Measurements from ENCODE around the gene TADA2A. TPM values are rescaled to one million over a fixed set of nuclear protein-coding genes. Genes with fewer than 3 reads are reported as not detected.

TADA2A gene
- 1 to 10 TPM; 6.2 to 6.7 TPM for polyA plus RNA-seq

GRCh38 chr17:37406635-37407461 lies at the start of gene TADA2A, which contains the start of gene ACACA:
Gene TADA2A (plus strand): TSS chr17:37406886. CDS start chr17:37411366, 4,480 bp downstream.
Gene ACACA (minus strand): TSS chr17:37406836. CDS start chr17:37406299, 537 bp downstream.
- H3K27ac ChIP-seq (ENCODE audit: low read depth in 2 of 2, low read length in 1 of 2) = peak within 1 kb of the TSS; percentile 97
- H3K4me1 ChIP-seq (ENCODE audit: control insufficient read depth in 2 of 2, insufficient read depth in 2 of 2, low read length in 1 of 2) = peaks cover 0 to 3% of the 10 kb centered on the region in 2 donors
- peaks cover 0 to 4% of the 10 kb centered on the region in 2 donors for H3K36me3 ChIP-seq (ENCODE audit: control insufficient read depth in 2 of 2, insufficient read depth in 2 of 2, low read length in 1 of 2)
- H3K4me3 ChIP-seq (ENCODE audit: low read depth in 1 of 2, low read length in 2 of 2) = peak within 1 kb of the TSS; percentile 76 to 82
- 0 to 1% methylated on average over 55 to 98 of the region's 98 CpGs for whole genome bisulfite sequencing, 2 donors
- no peaks in the 10 kb centered on the region for H3K27me3 ChIP-seq (ENCODE audit: control insufficient read depth in 1 of 2, insufficient read depth in 2 of 2, low read length in 2 of 2)
- H3K9me3 ChIP-seq (ENCODE audit: control insufficient read depth in 2 of 2, insufficient read depth in 1 of 2, low read depth in 1 of 2, low read length in 1 of 2) = no peaks in the 10 kb centered on the region

- H3K4me3 ChIP-seq (ENCODE audit: low read depth in 1 of 2, low read length in 2 of 2) = peak overlapping the region; percentile 89 to 95
- no peaks in the 10 kb centered on the region for H3K9me3 ChIP-seq (ENCODE audit: control insufficient read depth in 2 of 2, insufficient read depth in 1 of 2, low read depth in 1 of 2, low read length in 1 of 2)
- no peaks in the 10 kb centered on the region for H3K27me3 ChIP-seq (ENCODE audit: control insufficient read depth in 1 of 2, insufficient read depth in 2 of 2, low read length in 2 of 2)
- H3K4me1 ChIP-seq (ENCODE audit: control insufficient read depth in 2 of 2, insufficient read depth in 2 of 2, low read length in 1 of 2) = peaks cover 0 to 8% of the 10 kb centered on the region in 2 donors
- 2 to 3% methylated on average over 21 of the region's 21 CpGs for WGBS, 2 donors
- peak overlapping the region; percentile 90 to 98 for H3K27ac ChIP-seq (ENCODE audit: low read depth in 2 of 2, low read length in 1 of 2)
- no peaks in the 10 kb centered on the region for H3K36me3 ChIP-seq (ENCODE audit: control insufficient read depth in 2 of 2, insufficient read depth in 2 of 2, low read length in 1 of 2)
Measured at GRCh38 chr17:37358098-37358829, 48.4 kb upstream of the TADA2A start.

- 0% methylated on average over 56 to 88 of the region's 88 CpGs for WGBS, 2 donors
- H3K36me3 ChIP-seq (ENCODE audit: control insufficient read depth in 2 of 2, insufficient read depth in 2 of 2, low read length in 1 of 2) = no peaks in the 10 kb centered on the region
- peaks cover 0 to 8% of the 10 kb centered on the region in 2 donors for H3K4me1 ChIP-seq (ENCODE audit: control insufficient read depth in 2 of 2, insufficient read depth in 2 of 2, low read length in 1 of 2)
- peak overlapping the region; percentile 90 to 98 for H3K27ac ChIP-seq (ENCODE audit: low read depth in 2 of 2, low read length in 1 of 2)
- H3K4me3 ChIP-seq (ENCODE audit: low read depth in 1 of 2, low read length in 2 of 2) = peak overlapping the region; percentile 89 to 95
- H3K27me3 ChIP-seq (ENCODE audit: control insufficient read depth in 1 of 2, insufficient read depth in 2 of 2, low read length in 2 of 2) = no peaks in the 10 kb centered on the region
- H3K9me3 ChIP-seq (ENCODE audit: control insufficient read depth in 2 of 2, insufficient read depth in 1 of 2, low read depth in 1 of 2, low read length in 1 of 2) = no peaks in the 10 kb centered on the region
Measured at GRCh38 chr17:37358830-37359681, 47.6 kb upstream of the TADA2A start.

- WGBS, 2 donors = 11 to 18% methylated on average over 18 of the region's 18 CpGs
- H3K4me3 ChIP-seq (ENCODE audit: low read depth in 1 of 2, low read length in 2 of 2) = peak overlapping the region; percentile 89 to 95
- H3K27ac ChIP-seq (ENCODE audit: low read depth in 2 of 2, low read length in 1 of 2) = peak overlapping the region; percentile 90 to 98
- H3K9me3 ChIP-seq (ENCODE audit: control insufficient read depth in 2 of 2, insufficient read depth in 1 of 2, low read depth in 1 of 2, low read length in 1 of 2) = no peaks in the 10 kb centered on the region
- H3K27me3 ChIP-seq (ENCODE audit: control insufficient read depth in 1 of 2, insufficient read depth in 2 of 2, low read length in 2 of 2) = no peaks in the 10 kb centered on the region
- H3K4me1 ChIP-seq (ENCODE audit: control insufficient read depth in 2 of 2, insufficient read depth in 2 of 2, low read length in 1 of 2) = peaks cover 0 to 8% of the 10 kb centered on the region in 2 donors
- H3K36me3 ChIP-seq (ENCODE audit: control insufficient read depth in 2 of 2, insufficient read depth in 2 of 2, low read length in 1 of 2) = no peaks in the 10 kb centered on the region
Measured at GRCh38 chr17:37359682-37360188, 47.0 kb upstream of the TADA2A start.

- Histone ChIP-seq H3K27me3 (ENCODE audit: control insufficient read depth in 1 of 2, insufficient read depth in 2 of 2, low read length in 2 of 2) (no peaks in the 10 kb centered on the region), H3K9me3 (ENCODE audit: control insufficient read depth in 2 of 2, insufficient read depth in 1 of 2, low read depth in 1 of 2, low read length in 1 of 2) (no peaks in the 10 kb centered on the region), H3K4me1 (ENCODE audit: control insufficient read depth in 2 of 2, insufficient read depth in 2 of 2, low read length in 1 of 2) (peaks cover 0 to 8% of the 10 kb centered on the region in 2 donors), H3K4me3 (ENCODE audit: low read depth in 1 of 2, low read length in 2 of 2) (no peak overlapping the region), H3K36me3 (ENCODE audit: control insufficient read depth in 2 of 2, insufficient read depth in 2 of 2, low read length in 1 of 2) (no peaks in the 10 kb centered on the region), H3K27ac (ENCODE audit: low read depth in 2 of 2, low read length in 1 of 2) (peak overlapping the region; percentile 90 to 98)
- WGBS, 2 donors = 66 to 68% methylated on average over 3 of the region's 3 CpGs
Measured at GRCh38 chr17:37360632-37361031, 46.1 kb upstream of the TADA2A start.

- 60 to 71% methylated on average over 4 of the region's 4 CpGs for WGBS, 2 donors
- Histone ChIP-seq H3K4me1 (ENCODE audit: control insufficient read depth in 2 of 2, insufficient read depth in 2 of 2, low read length in 1 of 2) (peaks cover 0 to 8% of the 10 kb centered on the region in 2 donors), H3K36me3 (ENCODE audit: control insufficient read depth in 2 of 2, insufficient read depth in 2 of 2, low read length in 1 of 2) (no peaks in the 10 kb centered on the region), H3K27me3 (ENCODE audit: control insufficient read depth in 1 of 2, insufficient read depth in 2 of 2, low read length in 2 of 2) (no peaks in the 10 kb centered on the region), H3K9me3 (ENCODE audit: control insufficient read depth in 2 of 2, insufficient read depth in 1 of 2, low read depth in 1 of 2, low read length in 1 of 2) (no peaks in the 10 kb centered on the region), H3K4me3 (ENCODE audit: low read depth in 1 of 2, low read length in 2 of 2) (no peak overlapping the region), H3K27ac (ENCODE audit: low read depth in 2 of 2, low read length in 1 of 2) (no peak overlapping the region)
Measured at GRCh38 chr17:37361543-37361942, 45.1 kb upstream of the TADA2A start.

GRCh38 chr17:37365589-37365988 lies 41.1 kb upstream of the TADA2A start:
- Histone ChIP-seq H3K27me3 (ENCODE audit: control insufficient read depth in 1 of 2, insufficient read depth in 2 of 2, low read length in 2 of 2) (no peaks in the 10 kb centered on the region), H3K36me3 (ENCODE audit: control insufficient read depth in 2 of 2, insufficient read depth in 2 of 2, low read length in 1 of 2) (no peaks in the 10 kb centered on the region), H3K4me1 (ENCODE audit: control insufficient read depth in 2 of 2, insufficient read depth in 2 of 2, low read length in 1 of 2) (no peaks in the 10 kb centered on the region), H3K9me3 (ENCODE audit: control insufficient read depth in 2 of 2, insufficient read depth in 1 of 2, low read depth in 1 of 2, low read length in 1 of 2) (no peaks in the 10 kb centered on the region), H3K27ac (ENCODE audit: low read depth in 2 of 2, low read length in 1 of 2) (no peak overlapping the region), H3K4me3 (ENCODE audit: low read depth in 1 of 2, low read length in 2 of 2) (no peak overlapping the region)
- 70 to 85% methylated on average over 1 of the region's 1 CpG for WGBS, 2 donors

GRCh38 chr17:37368577-37368976 lies 38.1 kb upstream of the TADA2A start:
- Histone ChIP-seq H3K36me3 (ENCODE audit: control insufficient read depth in 2 of 2, insufficient read depth in 2 of 2, low read length in 1 of 2) (no peaks in the 10 kb centered on the region), H3K27ac (ENCODE audit: low read depth in 2 of 2, low read length in 1 of 2) (no peak overlapping the region), H3K9me3 (ENCODE audit: control insufficient read depth in 2 of 2, insufficient read depth in 1 of 2, low read depth in 1 of 2, low read length in 1 of 2) (no peaks in the 10 kb centered on the region), H3K4me3 (ENCODE audit: low read depth in 1 of 2, low read length in 2 of 2) (no peak overlapping the region), H3K27me3 (ENCODE audit: control insufficient read depth in 1 of 2, insufficient read depth in 2 of 2, low read length in 2 of 2) (no peaks in the 10 kb centered on the region), H3K4me1 (ENCODE audit: control insufficient read depth in 2 of 2, insufficient read depth in 2 of 2, low read length in 1 of 2) (no peaks in the 10 kb centered on the region)
- 80 to 85% methylated on average over 3 of the region's 3 CpGs for WGBS, 2 donors

Measured in esophagus (tissue), 2 donors.